NCI-H146 (cell line): ENCODE results near the gene SPC25.
A peak's percentile ranks its signal among the peaks of the same experiment; 100 is the strongest.
"Not testable (repeated sequence)": the region's sequence is repeated elsewhere in the genome, so short reads cannot be mapped to it uniquely, and the experiment has no call there.

Experiments
- DNase-seq: peaks from one replicate; lab custom pipeline; 2025; lab: John Stamatoyannopoulos, UW

SPC25 gene

DNA sequence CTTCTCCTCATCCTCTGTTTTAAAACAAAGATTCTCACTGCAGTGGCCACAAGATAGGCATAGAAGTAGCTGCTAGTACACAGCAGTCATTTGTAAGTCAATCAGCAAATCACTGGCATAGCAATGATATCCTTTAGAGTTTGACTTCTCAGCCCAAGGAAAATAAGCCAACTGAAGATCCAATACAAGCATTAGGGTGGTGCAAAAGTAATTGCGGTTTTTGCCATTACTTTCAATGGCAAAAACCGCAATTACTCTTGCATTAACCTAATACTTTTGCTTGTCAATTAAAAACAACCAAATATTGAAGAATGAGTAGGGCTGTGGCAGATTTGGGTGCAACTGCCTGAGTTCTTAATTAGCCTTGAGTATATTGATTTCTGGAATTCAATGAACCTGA lies 13.7 kb upstream of the SPC25 start:
- DNase-seq, result no peak

GRCh38 chr2:168901003-168901402 lies 10.8 kb upstream of the SPC25 start, which contains the start of gene G6PC2:
Gene G6PC2, plus strand, starts transcription at chr2:168901291. Its CDS starts 41 bp downstream, at chr2:168901332.
- no peak for DNase-seq

GRCh38 chr2:168897449-168897848 lies 7.2 kb upstream of the SPC25 start:
- DNase-seq, result no peak

GRCh38 chr2:168896783-168897182 lies 6.6 kb upstream of the SPC25 start:
- DNase-seq, result no peak

- DNase-seq, result no peak
Observed at GRCh38 chr2:168895771-168896170, 5.5 kb upstream of the SPC25 start.

GRCh38 chr2:168894720-168895119 lies 4.5 kb upstream of the SPC25 start:
- no peak for DNase-seq

GRCh38 chr2:168894101-168894500 lies 3.9 kb upstream of the SPC25 start:
- DNase-seq, result no peak

DNA sequence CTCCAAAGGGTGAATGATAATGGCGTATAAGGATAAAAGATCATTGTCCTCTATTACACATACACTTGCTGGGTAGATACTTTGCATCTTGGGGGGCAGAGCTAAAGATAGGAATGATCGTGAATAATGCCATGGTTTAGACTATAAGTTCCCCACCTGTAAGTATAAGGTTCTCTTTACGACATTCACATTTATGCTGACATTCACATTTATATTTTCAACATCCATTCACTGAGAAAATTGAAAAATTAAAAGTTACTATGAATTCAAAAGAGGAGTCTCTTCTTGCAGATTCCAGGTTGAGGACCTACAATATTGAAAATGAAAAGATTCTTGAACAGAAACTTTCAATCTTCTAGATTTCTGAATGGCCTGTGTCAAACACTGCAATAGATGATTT lies 2.1 kb upstream of the SPC25 start:
- no peak for DNase-seq

GRCh38 chr2:168889635-168890005 lies 610 bp downstream of the SPC25 start:
- peak; percentile 9 for DNase-seq

DNA sequence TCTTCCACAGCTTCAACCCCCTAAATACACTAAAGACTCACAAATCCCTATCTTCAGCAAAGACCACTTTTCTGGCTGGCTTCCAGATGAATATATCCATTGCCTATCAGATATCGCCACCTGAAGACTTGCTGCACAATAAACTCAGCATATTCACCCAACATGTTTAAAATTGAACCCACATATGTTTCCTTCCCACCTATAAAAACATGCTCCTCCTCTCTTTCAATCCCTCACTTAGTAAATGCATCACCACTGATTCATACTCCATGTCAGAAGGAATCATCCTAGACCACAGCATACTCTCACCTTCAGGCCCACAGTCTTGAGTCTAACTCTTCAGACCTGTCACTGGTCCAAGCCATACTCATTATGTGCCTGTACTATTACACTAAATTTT lies 5.3 kb downstream of the SPC25 start:
- no peak for DNase-seq

GRCh38 chr2:168882163-168882562 lies 8.1 kb downstream of the SPC25 start:
- not testable (repeated sequence) for DNase-seq

GRCh38 chr2:168874368-168875054 lies 15.7 kb downstream of the SPC25 start:
- no peak for DNase-seq

- DNase-seq, result not testable (repeated sequence)
Observed at GRCh38 chr2:168870824-168871223, 19.4 kb downstream of the SPC25 start.

DNA sequence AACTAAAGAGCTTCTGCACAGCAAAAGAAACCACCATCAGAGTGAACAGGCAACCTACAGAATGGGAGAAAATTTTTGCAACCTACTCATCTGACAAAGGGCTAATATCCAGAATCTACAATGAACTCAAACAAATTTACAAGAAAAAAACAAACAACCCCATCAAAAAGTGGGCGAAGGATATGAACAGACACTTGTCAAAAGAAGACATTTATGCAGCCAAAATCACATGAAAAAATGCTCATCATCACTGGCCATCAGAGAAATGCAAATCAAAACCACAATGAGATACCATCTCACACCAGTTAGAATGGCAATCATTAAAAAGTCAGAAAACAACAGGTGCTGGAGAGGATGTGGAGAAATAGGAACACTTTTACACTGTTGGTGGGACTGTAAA lies 19.9 kb downstream of the SPC25 start:
- DNase-seq, result not testable (repeated sequence)

GRCh38 chr2:168867164-168867563 lies 23.1 kb downstream of the SPC25 start:
- DNase-seq, result not testable (repeated sequence)

DNA sequence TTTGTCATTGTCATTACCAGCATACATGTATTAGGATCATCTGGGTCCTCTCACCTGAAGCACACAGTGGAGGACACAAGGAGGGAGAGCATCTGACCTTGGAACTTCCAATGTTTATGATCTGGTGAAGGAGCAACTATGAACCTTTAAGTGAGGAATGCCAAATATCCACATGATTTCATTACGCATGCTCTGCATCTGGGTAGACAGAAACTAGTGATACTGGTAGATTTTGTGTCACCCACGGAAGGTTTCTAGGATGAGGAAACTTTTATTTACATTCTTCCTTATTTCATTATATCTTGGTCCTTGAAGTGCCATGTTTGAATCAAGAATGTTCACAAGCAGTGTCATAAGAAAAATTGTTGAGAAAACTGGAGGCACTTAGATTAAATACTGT lies 32.1 kb downstream of the SPC25 start:
- no peak for DNase-seq

DNA sequence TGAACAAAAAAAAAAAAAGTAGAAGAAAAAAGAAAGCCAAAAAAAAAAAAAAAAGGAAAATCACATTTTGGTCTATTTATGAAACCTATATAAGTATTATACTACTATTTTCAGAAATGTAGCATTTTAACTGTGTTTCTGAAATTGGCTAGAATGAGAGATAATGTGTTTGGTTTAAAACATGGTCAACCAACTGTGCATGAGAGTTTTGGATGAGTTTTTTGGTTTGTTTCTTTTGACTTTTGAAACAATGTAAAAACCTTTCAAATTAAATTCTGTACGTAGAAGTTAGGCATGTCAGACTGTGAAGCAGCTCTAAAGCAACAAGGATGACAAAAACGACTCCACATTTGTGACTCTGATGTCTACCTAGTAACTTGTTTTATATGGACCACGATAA lies 34.6 kb downstream of the SPC25 start:
- DNase-seq, result no peak

- DNase-seq, result no peak
Observed at GRCh38 chr2:168854651-168855050, 35.6 kb downstream of the SPC25 start.

DNA sequence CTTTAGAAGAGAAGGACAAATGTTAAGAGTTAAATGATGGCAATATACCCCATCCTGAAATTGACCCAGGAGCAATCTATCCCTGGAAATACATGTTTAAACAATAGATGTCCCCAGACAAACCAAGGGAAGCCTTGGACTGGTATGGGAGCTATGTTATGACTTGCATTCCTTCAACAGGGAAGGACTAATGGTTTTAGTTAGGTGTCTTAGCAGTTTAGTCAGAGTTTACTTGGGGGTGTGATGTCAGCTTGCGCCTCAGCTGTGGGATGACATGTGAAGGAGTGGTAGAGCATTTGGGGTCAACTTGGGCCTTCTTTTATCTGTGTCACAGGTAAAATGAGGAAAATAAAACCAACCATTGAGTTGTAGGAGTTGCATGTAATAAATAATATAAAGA lies 36.8 kb downstream of the SPC25 start:
- DNase-seq, result no peak

DNA sequence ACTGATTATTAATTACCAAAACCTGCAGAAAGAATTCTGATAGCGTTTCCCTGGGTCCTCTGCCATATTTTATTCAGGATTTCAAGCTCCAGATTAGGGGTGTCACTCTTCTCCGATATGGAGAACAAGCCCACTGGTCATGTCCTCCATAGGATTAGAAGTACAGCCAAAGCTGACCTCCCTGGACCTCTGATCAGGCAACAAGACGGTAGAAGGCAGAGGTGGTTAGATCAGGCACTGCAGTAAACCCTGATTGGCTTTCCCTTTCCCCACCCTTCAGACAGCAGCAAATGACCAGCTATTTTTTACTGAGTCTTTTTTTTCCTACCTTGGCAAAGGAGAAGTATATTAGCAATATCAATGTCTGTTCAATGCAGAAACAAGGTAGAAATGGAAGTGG lies 37.7 kb downstream of the SPC25 start:
- no peak for DNase-seq

DNA sequence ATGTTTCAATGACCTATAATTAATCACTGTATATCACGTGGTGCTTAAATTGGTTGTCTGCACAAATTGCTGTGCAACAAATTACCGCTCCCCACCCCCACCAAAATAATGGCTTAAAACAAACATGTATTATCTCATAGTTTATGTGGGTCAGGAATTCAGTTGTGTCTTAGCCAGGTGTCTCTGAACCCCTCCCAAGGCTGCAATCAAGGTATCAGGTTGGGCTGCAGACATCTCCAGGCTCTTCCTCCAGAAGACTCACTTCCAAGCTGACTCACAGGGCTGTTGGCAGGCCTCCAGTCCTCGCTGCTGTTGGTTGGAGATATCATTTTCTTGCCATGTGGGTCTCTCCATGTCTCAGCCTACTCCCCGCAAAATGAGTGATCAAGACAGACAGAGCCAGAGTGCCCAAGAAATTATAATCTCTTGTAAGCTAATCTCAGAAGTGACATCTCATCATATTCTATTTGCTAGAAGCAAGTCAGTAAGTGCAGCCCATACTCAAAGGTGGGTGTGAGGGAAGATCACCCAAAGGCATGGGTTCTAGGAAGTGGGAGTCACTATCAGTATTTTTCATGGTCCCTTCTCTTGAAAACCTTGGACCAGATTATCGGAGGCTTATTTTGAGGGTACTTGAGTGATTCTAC lies 38.4 kb downstream of the SPC25 start:
- DNase-seq, result peak; percentile 42

- no peak for DNase-seq
Observed at GRCh38 chr2:168850846-168851245, 39.4 kb downstream of the SPC25 start.

- DNase-seq, result peak; percentile 0
Observed at GRCh38 chr2:168849610-168850009, 40.6 kb downstream of the SPC25 start.

- DNase-seq, result peak; percentile 1
Observed at GRCh38 chr2:168848225-168848624, 42.0 kb downstream of the SPC25 start.
